HG03159 (cell line): Measurements from ENCODE around the gene LONP2.
"Not testable (repeated sequence)": the region's sequence is repeated elsewhere in the genome, so short reads cannot be mapped to it uniquely, and the experiment has no call there.

ENCODE experiments used
- ATAC-seq: cut with Tn5 transposase; IDR thresholded peaks from one replicate; pipeline ENCODE4 v1.9.1; 2021; ENCODE audit warnings: mild to moderate bottlenecking, moderate library complexity; ENCODE audit not compliant: unreplicated experiment

LONP2 gene

GRCh38 chr16:48287239-48287638, 43.1 kb downstream of the LONP2 start:
- ATAC-seq: no peak

- no peak for ATAC-seq
Observed at GRCh38 chr16:48291303-48291702, 47.2 kb downstream of the LONP2 start.

- ATAC-seq: no peak
Observed at GRCh38 chr16:48291754-48292153, 47.7 kb downstream of the LONP2 start.

GRCh38 chr16:48292452-48292851, 48.4 kb downstream of the LONP2 start:
- ATAC-seq: no peak

GRCh38 chr16:48294724-48295123, 50.6 kb downstream of the LONP2 start:
- ATAC-seq: no peak

- no peak for ATAC-seq
Observed at GRCh38 chr16:48295488-48296281, 51.6 kb downstream of the LONP2 start.

- no peak for ATAC-seq
Observed at GRCh38 chr16:48299471-48299870, 55.4 kb downstream of the LONP2 start.

GRCh38 chr16:48300391-48300856, 56.3 kb downstream of the LONP2 start:
- ATAC-seq: no peak

- no peak for ATAC-seq
Observed at GRCh38 chr16:48308535-48308934, 64.4 kb downstream of the LONP2 start.

GRCh38 chr16:48310908-48311641, 67.0 kb downstream of the LONP2 start:
- no peak for ATAC-seq

GRCh38 chr16:48313905-48314304, 69.8 kb downstream of the LONP2 start:
- not testable (repeated sequence) for ATAC-seq

- no peak for ATAC-seq
Observed at GRCh38 chr16:48317026-48317425, 72.9 kb downstream of the LONP2 start.

- no peak for ATAC-seq
Observed at GRCh38 chr16:48317614-48318315, 73.7 kb downstream of the LONP2 start.

GRCh38 chr16:48318630-48319029, 74.5 kb downstream of the LONP2 start:
- ATAC-seq: no peak

- no peak for ATAC-seq
Observed at GRCh38 chr16:48321317-48322036, 77.4 kb downstream of the LONP2 start.

- ATAC-seq: no peak
Observed at GRCh38 chr16:48323783-48324775, 80.0 kb downstream of the LONP2 start.

GRCh38 chr16:48326915-48327314, 82.8 kb downstream of the LONP2 start:
- ATAC-seq: no peak

- no peak for ATAC-seq
Observed at GRCh38 chr16:48329138-48329537, 85.0 kb downstream of the LONP2 start.

GRCh38 chr16:48330189-48330840, 86.2 kb downstream of the LONP2 start:
- no peak for ATAC-seq
